PC-9 (cell line): ENCODE data around the gene IMMP1L.

Experiments used
- EZH2 ChIP-seq: fragments of 200-600 bp; sonication (generic); IDR thresholded peaks from 2 replicates; pipeline ENCODE4 v1.8.0; 2017; ENCODE audit warnings: antibody characterized with exemption, low read depth
- TF ChIP-seq, protein P1 (sequence below): fragments of 200-600 bp; sonication (generic); conservative IDR thresholded peaks from 2 replicates; pipeline ENCODE4 v1.6.1; 2017; ENCODE audit warnings: mixed run types, antibody characterized with exemption, mild to moderate bottlenecking, moderate library complexity

DNA sequence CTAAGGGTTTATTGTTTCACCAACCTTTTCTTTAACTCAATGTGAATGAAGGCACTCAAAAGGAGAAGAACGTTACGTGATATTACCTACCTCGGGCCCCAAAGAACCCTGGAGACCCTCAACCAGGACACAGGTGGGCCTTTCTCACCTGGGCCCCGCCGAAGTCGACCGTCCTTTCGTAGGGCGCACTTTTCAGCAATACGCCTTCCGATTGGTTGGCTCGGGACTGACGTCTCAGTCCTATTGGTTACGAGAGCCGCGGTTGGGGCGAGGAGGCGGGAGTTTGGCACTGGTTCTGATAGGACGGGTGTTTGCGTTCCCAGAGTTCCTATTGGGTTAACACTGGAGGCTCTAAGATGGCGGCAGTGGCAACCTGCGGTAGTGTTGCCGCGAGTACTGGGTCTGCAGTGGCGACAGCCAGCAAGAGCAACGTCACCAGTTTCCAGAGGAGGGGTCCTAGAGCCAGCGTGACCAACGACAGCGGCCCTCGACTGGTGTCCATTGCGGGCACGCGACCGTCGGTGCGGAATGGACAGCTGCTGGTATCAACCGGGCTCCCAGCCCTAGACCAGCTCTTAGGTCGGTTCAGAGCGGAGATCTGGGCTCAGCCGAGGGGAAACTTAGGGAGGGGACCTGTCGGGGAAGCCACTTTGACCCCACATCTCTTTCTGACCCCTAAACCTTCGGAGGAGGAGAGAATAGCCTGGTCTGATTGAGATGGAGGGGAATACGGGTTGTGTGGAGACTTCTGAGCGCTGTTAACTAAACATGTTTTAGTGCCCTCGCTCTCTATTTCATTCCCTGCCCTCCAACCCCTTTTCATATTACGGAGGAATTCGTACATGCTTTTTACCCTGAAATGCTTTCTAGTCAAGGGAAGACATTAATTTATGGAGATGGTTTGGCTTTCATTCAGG lies at the start of gene IMMP1L, which contains the start of gene ELP4:
- TF ChIP-seq, protein P1, sequence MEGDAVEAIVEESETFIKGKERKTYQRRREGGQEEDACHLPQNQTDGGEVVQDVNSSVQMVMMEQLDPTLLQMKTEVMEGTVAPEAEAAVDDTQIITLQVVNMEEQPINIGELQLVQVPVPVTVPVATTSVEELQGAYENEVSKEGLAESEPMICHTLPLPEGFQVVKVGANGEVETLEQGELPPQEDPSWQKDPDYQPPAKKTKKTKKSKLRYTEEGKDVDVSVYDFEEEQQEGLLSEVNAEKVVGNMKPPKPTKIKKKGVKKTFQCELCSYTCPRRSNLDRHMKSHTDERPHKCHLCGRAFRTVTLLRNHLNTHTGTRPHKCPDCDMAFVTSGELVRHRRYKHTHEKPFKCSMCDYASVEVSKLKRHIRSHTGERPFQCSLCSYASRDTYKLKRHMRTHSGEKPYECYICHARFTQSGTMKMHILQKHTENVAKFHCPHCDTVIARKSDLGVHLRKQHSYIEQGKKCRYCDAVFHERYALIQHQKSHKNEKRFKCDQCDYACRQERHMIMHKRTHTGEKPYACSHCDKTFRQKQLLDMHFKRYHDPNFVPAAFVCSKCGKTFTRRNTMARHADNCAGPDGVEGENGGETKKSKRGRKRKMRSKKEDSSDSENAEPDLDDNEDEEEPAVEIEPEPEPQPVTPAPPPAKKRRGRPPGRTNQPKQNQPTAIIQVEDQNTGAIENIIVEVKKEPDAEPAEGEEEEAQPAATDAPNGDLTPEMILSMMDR = no peak
- TF ChIP-seq EZH2 = no peak
